ENCODE data around the gene NEK1. TPM values are rescaled to one million over a fixed set of nuclear protein-coding genes. Genes with fewer than 3 reads are reported as not detected.
"Not testable (repeated sequence)": the region's sequence is repeated elsewhere in the genome, so short reads cannot be mapped to it uniquely, and the experiment has no call there.

Gene NEK1
- total RNA-seq, 3 donors from 2014 or later = 8.2 to 16.6 (median 10.8) TPM

GRCh38 chr4:169567916-169568315 lies 44.5 kb downstream of the NEK1 start:
- ATAC-seq (no peak), DNase-seq (no peak)
- Histone ChIP-seq H3K4me1 (ENCODE audit: low read depth) (no peaks in the 10 kb centered on the region), H3K4me3 (no peak overlapping the region), H3K9me3 (no peaks in the 10 kb centered on the region), H3K36me3 (ENCODE audit: low read depth) (no peaks in the 10 kb centered on the region)
- no peak for TF ChIP-seq CTCF (IDR thresholded peaks at IDR 0.05)
- intact Hi-C loops (cut with DNase I, micrococcal nuclease) = loop anchor here in 1 of 2 donors (10.0 kb wide), 1 partner anchor 643 kb away; no protein-coding TSS in a partner anchor

GRCh38 chr4:169566021-169566818 lies 46.2 kb downstream of the NEK1 start:
- peak in 1 of 3 donors; percentile 76 for DNase-seq
- no peaks in the 10 kb centered on the region for H3K4me1 ChIP-seq (ENCODE audit: low read depth)
- ATAC-seq = peak; percentile 56
- no peaks in the 10 kb centered on the region for H3K36me3 ChIP-seq (ENCODE audit: low read depth)
- intact Hi-C loops (cut with DNase I, micrococcal nuclease) = loop anchor here in 1 of 2 donors (10.0 kb wide), 1 partner anchor 641 kb away; no protein-coding TSS in a partner anchor
- no peak overlapping the region for H3K4me3 ChIP-seq
- peak; percentile 19 for TF ChIP-seq CTCF (IDR thresholded peaks at IDR 0.05)
- no peaks in the 10 kb centered on the region for H3K9me3 ChIP-seq

GRCh38 chr4:169565606-169566005 lies 46.8 kb downstream of the NEK1 start:
- H3K4me1 ChIP-seq (ENCODE audit: low read depth) = no peaks in the 10 kb centered on the region
- no peak for TF ChIP-seq CTCF (IDR thresholded peaks at IDR 0.05)
- no peak for DNase-seq
- no peaks in the 10 kb centered on the region for H3K9me3 ChIP-seq
- no peak overlapping the region for H3K4me3 ChIP-seq
- no peaks in the 10 kb centered on the region for H3K36me3 ChIP-seq (ENCODE audit: low read depth)
- intact Hi-C loops (cut with DNase I, micrococcal nuclease) = loop anchor here in 1 of 2 donors (10.0 kb wide), 1 partner anchor 641 kb away; no protein-coding TSS in a partner anchor
- no peak for ATAC-seq

GRCh38 chr4:169557061-169557636 lies 55.2 kb downstream of the NEK1 start:
- no peak overlapping the region for H3K4me3 ChIP-seq
- no peaks in the 10 kb centered on the region for H3K4me1 ChIP-seq (ENCODE audit: low read depth)
- no peak for TF ChIP-seq CTCF (IDR thresholded peaks at IDR 0.05)
- no peak for ATAC-seq
- intact Hi-C loops (cut with DNase I, micrococcal nuclease) = no loop called here
- H3K9me3 ChIP-seq = no peaks in the 10 kb centered on the region
- no peak for DNase-seq
- H3K36me3 ChIP-seq (ENCODE audit: low read depth) = no peaks in the 10 kb centered on the region

- ATAC-seq; H3K4me3 ChIP-seq; H3K4me1 ChIP-seq (ENCODE audit: low read depth); DNase-seq; H3K36me3 ChIP-seq (ENCODE audit: low read depth); intact Hi-C loops (cut with DNase I, micrococcal nuclease): not testable (repeated sequence)
- peaks cover 30% of the 10 kb centered on the region for H3K9me3 ChIP-seq
Observed at GRCh38 chr4:169546548-169546947, 65.8 kb downstream of the NEK1 start.

- intact Hi-C loops (cut with DNase I, micrococcal nuclease) = no loop called here
- DNase-seq (no peak), ATAC-seq (no peak)
- Histone ChIP-seq H3K36me3 (ENCODE audit: low read depth) (no peaks in the 10 kb centered on the region), H3K4me1 (ENCODE audit: low read depth) (no peaks in the 10 kb centered on the region), H3K4me3 (no peak overlapping the region), H3K9me3 (peaks cover 21% of the 10 kb centered on the region)
- no peak for TF ChIP-seq CTCF (IDR thresholded peaks at IDR 0.05)
Observed at GRCh38 chr4:169540774-169541173, 71.6 kb downstream of the NEK1 start.
